SIG-M5 (cell line): ENCODE data around the gene PIK3R1.

ENCODE experiments used
- DNase-seq: peaks from one replicate; lab custom pipeline; 2025; lab: John Stamatoyannopoulos, UW

PIK3R1 gene

DNA sequence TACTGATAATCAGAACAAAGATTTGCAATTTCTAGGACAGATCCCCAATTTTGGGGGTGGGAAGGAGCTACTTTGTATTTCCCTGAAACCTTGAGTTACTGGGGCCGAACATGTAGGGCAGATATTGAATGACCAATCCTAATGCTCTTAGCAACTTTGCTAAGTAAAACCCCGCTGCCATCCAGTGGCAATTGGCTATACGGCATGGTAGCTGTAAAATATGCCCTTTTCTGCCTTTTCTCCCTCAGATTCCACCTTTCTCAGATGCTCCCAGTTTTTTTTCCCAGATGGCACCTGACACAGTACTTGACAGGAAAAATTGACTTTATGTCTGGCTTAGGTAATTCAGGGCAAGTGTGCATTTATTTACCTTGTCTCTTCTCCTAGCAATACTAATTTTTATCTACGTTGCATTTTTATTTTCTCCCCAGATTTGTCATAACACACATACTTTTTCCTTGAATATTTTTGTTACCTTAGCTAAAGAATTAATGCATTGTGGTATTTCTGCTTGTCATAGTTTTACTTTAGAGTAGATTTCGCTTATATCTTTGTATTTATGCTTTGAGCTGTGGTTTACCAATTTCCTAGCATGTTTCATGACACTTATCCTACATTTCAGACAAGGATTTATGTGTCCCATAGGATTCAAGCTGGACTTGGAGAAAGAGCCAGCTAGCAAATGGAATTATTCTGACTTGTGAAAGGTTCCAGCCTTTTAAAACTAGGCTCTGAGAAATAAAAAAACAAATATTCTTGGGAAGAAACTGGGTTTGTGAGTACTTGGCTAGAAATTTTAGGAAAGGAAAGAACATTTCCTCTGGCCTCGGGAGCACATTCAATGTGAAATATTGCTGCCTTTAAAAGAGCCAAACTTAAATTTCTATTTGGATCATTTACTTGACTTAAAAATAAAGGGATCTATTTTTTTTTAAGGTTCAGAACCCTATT, 37.4 kb downstream of the PIK3R1 start:
- DNase-seq, result no peak

GRCh38 chr5:68253624-68254585, 38.3 kb downstream of the PIK3R1 start:
- no peak for DNase-seq

DNA sequence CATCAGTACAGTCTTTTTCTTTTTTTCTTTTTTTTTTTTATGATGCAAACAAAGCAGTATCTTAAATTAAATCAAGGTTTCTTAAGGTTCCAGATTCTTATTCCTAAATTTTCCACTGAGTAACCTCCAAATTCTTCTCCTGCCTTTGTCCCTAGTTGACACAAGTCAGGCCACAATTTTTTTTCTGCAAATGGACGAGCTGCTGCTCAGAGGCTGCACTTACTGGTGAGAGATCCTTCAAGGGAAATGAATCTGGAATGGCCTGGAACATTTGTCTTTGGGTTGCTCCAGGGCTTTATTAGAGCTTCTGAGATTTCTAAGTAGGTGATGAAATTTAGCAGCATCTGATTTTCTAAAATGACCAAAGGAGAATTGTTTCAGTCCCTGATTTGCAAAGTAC, 39.3 kb downstream of the PIK3R1 start:
- DNase-seq, result no peak

GRCh38 chr5:68255305-68256120, 40.0 kb downstream of the PIK3R1 start:
- no peak for DNase-seq

DNA sequence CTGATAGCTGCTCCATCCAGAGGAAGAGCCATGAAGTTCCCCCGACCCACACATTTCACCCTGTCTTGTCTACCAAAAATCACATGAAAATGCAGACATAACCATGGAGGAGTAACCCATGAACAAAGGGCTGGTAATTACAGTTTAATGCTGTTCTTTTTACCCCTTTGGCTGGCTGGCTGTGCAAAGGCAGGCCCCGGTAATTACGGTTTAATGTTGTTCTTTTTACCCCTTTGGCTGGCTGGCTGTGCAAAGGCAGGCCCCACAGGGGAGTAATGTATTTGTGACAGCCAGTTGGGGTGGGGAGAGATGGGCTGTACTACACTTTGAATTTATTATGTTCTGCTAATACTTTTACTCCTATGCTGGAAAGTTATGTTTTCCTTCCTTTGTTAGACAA, 41.7 kb downstream of the PIK3R1 start:
- DNase-seq, result no peak

GRCh38 chr5:68258531-68258930, 43.0 kb downstream of the PIK3R1 start:
- DNase-seq, result no peak

DNA sequence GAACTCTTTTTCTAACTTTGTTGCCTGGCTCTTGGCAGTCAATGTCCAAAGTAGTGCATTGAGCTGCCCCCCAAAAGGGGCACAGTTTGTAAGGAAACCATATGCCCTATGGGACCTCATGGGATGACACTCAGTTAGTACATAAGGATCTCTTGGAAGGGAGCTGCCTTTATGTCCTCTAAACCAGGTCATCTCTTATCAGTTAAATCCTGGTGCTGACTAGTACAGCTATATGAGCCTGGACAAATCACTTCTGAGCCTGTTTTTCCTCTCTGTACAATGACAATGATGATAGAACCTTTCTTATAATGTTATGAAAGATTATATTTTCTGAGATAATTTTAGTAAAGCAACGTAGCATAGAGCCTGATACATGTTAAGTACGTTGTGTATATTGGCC, 44.1 kb downstream of the PIK3R1 start:
- DNase-seq, result no peak

DNA sequence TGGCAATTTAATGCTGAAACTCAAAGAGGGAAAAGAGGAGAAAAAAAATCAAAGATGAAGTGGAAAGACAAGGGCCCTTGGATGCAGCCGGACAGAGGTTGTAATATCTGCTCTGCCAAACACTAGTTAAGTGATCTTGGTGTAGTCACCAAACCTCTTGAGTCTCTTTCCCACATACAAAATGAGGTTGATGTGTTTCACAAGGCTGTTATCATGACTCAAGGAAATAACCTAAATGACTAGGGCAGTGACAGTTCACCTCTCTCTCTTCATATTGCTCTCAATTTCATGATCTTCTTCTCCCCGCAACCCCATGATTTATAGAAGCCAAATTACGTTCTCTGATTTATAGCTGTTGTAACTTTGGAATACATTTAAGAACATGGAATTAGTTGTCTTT, 44.9 kb downstream of the PIK3R1 start:
- DNase-seq, result no peak

DNA sequence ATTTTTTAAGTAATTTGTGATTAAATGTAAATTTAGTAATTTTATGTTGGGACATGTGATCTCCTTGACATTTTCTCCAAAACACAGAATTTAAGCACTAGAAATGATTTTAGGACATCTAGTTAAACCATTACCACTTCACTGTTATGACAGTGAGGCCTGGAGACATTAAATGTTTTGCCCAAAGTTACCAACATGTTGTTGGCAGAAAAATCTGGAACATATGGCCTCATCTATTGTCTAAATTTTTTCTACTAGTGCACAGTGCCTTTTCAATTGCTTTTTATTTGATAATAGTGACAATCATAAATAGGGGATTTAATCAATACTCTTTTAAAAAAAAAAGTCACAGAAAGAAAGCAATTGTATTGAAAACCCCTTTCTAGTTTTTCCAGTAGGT, 45.6 kb downstream of the PIK3R1 start:
- DNase-seq, result no peak

DNA sequence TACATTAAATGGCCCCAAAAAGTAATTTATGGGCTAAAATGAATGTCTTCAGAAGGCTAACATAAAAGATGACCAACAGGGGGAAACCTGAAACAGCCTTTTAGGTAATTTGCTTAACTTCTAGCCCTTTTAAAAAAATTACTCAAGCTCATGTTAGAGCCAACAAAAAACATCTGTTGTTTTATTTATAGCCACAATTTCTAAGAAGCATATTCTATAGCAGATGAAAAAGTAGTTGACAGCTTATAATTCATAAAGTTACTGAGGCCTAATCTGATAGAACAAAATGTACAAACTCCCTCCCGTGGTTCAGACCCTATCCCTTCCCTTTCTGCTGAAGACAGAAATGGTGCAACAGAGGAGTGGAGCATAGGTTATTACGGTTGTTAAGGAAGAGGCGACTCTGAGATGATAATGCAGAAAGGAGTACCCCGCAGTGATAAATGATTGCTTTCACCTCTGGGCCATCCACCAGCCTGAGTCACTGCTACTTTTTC, 46.1 kb downstream of the PIK3R1 start:
- DNase-seq, result no peak

GRCh38 chr5:68264024-68264956, 48.7 kb downstream of the PIK3R1 start:
- DNase-seq, result no peak

DNA sequence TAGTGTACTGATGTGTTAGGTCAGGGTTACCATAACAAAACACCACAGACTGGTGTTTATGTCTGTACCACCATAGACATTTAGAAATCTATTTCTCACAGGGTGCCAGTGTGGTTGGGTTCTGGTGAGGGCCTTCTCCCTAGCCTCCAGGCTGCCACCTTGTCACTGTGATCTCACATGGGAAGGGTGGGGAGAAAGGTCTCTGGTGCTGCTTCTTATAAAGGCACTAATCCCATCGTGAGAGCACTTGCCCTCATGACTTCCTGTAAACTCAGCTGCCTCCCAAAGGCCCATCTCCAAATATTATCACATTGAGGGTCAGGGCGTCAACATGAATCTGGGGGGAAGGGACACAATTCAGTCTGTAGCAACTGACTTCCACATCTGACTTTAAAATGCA, 49.8 kb downstream of the PIK3R1 start:
- DNase-seq, result no peak

GRCh38 chr5:68265822-68266395, 50.4 kb downstream of the PIK3R1 start:
- DNase-seq, result no peak

DNA sequence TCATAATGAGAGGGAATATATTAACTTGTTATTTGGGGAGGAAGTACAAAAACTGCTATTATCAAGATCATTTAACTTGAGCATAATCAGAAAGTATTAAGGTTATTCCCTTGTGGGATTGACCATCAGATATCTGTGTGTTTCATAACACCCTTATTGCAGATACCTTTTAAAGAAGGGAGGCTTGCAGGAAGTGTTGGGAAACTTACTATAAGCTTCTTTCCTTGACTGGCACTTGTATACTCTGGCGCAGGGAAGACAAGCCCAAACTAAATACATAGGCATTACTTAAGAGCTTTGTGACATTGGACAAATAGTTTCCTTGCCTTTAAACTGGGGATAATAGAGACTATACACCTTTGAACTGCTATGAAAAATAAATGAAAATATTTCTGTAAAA, 50.9 kb downstream of the PIK3R1 start:
- no peak for DNase-seq

DNA sequence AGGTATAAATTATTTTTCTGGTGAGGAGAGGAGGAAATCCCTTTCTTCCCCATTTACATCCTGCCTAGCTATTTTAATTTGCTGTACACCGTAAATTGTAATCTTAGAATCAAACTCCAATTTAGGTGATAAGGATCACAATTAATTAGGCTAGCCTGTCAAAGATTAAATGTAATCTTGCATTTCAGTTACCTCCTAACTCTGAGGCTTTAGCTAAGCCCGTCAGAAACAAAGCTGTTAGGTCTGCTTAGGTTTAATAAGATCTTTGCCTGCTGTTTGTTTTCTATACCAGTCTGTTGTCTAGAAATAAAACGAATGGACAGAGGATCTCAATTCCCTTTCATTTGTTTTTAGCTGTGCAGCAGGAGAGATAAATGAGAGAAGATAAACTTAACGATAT, 51.5 kb downstream of the PIK3R1 start:
- no peak for DNase-seq

- no peak for DNase-seq
Observed at GRCh38 chr5:68268101-68268851, 52.7 kb downstream of the PIK3R1 start.

GRCh38 chr5:68268852-68269130, 53.2 kb downstream of the PIK3R1 start:
- DNase-seq, result no peak

GRCh38 chr5:68269820-68270219, 54.3 kb downstream of the PIK3R1 start:
- DNase-seq, result no peak

DNA sequence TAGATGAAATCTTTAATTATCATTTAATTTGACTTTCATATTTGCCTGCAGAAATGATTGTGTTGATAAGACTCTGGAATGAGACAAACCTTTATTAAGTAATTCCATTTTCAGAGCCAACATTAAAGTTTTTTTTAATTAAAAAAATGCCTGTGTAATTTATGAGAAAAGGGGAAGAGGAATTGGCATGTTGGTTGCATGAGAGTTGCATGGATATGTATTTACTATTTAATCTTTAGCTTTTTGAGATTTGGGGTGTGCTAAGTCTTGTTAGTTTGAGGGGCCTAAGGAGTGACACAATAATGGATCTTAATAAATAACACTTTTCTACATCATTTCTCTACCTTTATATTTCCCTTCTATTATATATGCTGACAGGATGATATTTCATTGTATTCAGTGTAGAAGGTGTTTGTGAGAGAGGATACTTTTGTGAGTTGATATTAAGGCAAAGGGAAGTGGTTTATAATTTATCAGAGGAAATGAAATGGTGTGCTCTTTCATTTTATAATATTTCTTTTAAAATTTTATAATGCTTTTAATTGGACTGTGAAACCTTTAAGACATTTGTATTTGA, 54.9 kb downstream of the PIK3R1 start:
- DNase-seq, result no peak
